Calu3 (cell line): Measurements from ENCODE around the gene MCTP1. TPM values are rescaled to one million over a fixed set of nuclear protein-coding genes. Genes with fewer than 3 reads are reported as not detected.

Experiments used
- BruUV-seq: library from RNA; stranded (reverse); fragments of 400-500 nt; replicated peaks from 2 replicates; lab custom pipeline; 2021; lab: Mats Ljungman, UMichigan
- CTCF ChIA-PET: fragments of 300-600 bp; sonication (Branson Sonifier 250); formaldehyde crosslinking; loops from one replicate; lab custom pipeline; 2022; ENCODE audit warnings: antibody characterized with exemption; lab: Charles Lee
- DNase-seq: peaks from one replicate; pipeline ENCODE4 v3.0.0; 2022
- H3K27ac Mint-ChIP-seq: one replicate; pipeline ENCODE4 v1.8.0; 2022; ENCODE audit warnings: mixed read lengths; ENCODE audit not compliant: unreplicated experiment
- H3K27me3 Mint-ChIP-seq: one replicate; pipeline ENCODE4 v1.8.0; 2022; ENCODE audit warnings: mixed read lengths; ENCODE audit not compliant: unreplicated experiment
- H3K36me3 Mint-ChIP-seq: one replicate; pipeline ENCODE4 v1.8.0; 2022; ENCODE audit warnings: mild to moderate bottlenecking, moderate library complexity, mixed read lengths; ENCODE audit not compliant: insufficient read depth, unreplicated experiment
- H3K4me1 Mint-ChIP-seq: one replicate; pipeline ENCODE4 v1.8.0; 2022; ENCODE audit warnings: mild to moderate bottlenecking, low read depth, mixed read lengths; ENCODE audit not compliant: unreplicated experiment
- H3K4me3 Mint-ChIP-seq: one replicate; pipeline ENCODE4 v1.8.0; 2022; ENCODE audit warnings: mild to moderate bottlenecking, low read depth, moderate library complexity, mixed read lengths; ENCODE audit not compliant: unreplicated experiment
- H3K9me3 Mint-ChIP-seq: one replicate; pipeline ENCODE4 v1.8.0; 2022; ENCODE audit warnings: low read depth, mixed read lengths; ENCODE audit not compliant: unreplicated experiment
- CTCF ChIP-seq: fragments of 200-600 bp; IDR thresholded peaks from one replicate; pipeline ENCODE4 v1.8.0; 2022; ENCODE audit warnings: antibody characterized with exemption; ENCODE audit not compliant: unreplicated experiment
- intact Hi-C: fragments of 100-400 bp; cut with micrococcal nuclease; formaldehyde crosslinking; loops from one replicate; pipeline ENCODE4 v1.10.0; 2022; ENCODE audit not compliant: unreplicated experiment
- total RNA-seq: library from RNA; stranded (reverse); gene quantifications from 2 replicates; pipeline ENCODE4 v1.2.3, GENCODE V29; 2022

Gene MCTP1
- total RNA-seq, 1 experiment from 2014 or later, result 28.4 TPM

- H3K9me3 Mint-ChIP-seq, result no peaks in the 10 kb centered on the region
- no peaks in the 10 kb centered on the region for H3K27me3 Mint-ChIP-seq
- no peak overlapping the region for H3K4me3 Mint-ChIP-seq
- TF ChIP-seq CTCF, result no peak
- CTCF ChIA-PET, result no interaction called here
- H3K36me3 Mint-ChIP-seq, result no peaks in the 10 kb centered on the region
- no peak for DNase-seq
- no peak overlapping the region for H3K27ac Mint-ChIP-seq
- intact Hi-C loops, result loop anchor here (10.0 kb wide), 2 partner anchors 242 to 1272 kb away; partner anchors contain the start of genes KIAA0825, NR2F1, NR2F1-AS1 and SLF1
- no TSS peak for BruUV-seq
- H3K4me1 Mint-ChIP-seq, result no peaks in the 10 kb centered on the region
Measured at GRCh38 chr5:94857111-94857510, 427.8 kb downstream of the MCTP1 start.

- CTCF ChIA-PET, result no interaction called here
Measured at GRCh38 chr5:94856257-94856800, 428.6 kb downstream of the MCTP1 start.

GRCh38 chr5:94855543-94855942, 429.4 kb downstream of the MCTP1 start:
- no peak for TF ChIP-seq CTCF
- no peaks in the 10 kb centered on the region for H3K27me3 Mint-ChIP-seq
- no peak for DNase-seq
- no peak overlapping the region for H3K4me3 Mint-ChIP-seq
- no peak overlapping the region for H3K27ac Mint-ChIP-seq
- no peaks in the 10 kb centered on the region for H3K4me1 Mint-ChIP-seq
- no peaks in the 10 kb centered on the region for H3K36me3 Mint-ChIP-seq
- no TSS peak for BruUV-seq
- intact Hi-C loops, result loop anchor here (10.0 kb wide), 2 partner anchors 241 to 1271 kb away; partner anchors contain the start of genes KIAA0825, NR2F1, NR2F1-AS1 and SLF1
- CTCF ChIA-PET, result no interaction called here
- no peaks in the 10 kb centered on the region for H3K9me3 Mint-ChIP-seq

More at GRCh38 chr5:94856257-94856800, 428.6 kb downstream of the MCTP1 start:
- no peak overlapping the region for H3K27ac Mint-ChIP-seq
- H3K36me3 Mint-ChIP-seq, result no peaks in the 10 kb centered on the region
- no peak for DNase-seq
- intact Hi-C loops, result loop anchor here (10.0 kb wide), 2 partner anchors 242 to 1272 kb away; partner anchors contain the start of genes KIAA0825, NR2F1, NR2F1-AS1 and SLF1
- no peaks in the 10 kb centered on the region for H3K27me3 Mint-ChIP-seq
- TF ChIP-seq CTCF, result no peak
- no peak overlapping the region for H3K4me3 Mint-ChIP-seq
- no peaks in the 10 kb centered on the region for H3K9me3 Mint-ChIP-seq
- H3K4me1 Mint-ChIP-seq, result no peaks in the 10 kb centered on the region
- BruUV-seq, result no TSS peak

- no peak overlapping the region for H3K4me3 Mint-ChIP-seq
- no peak overlapping the region for H3K27ac Mint-ChIP-seq
- TF ChIP-seq CTCF, result no peak
- intact Hi-C loops, result loop anchor here (5.0 to 10.0 kb wide), 3 partner anchors 116 to 1268 kb away; partner anchors contain the start of genes KIAA0825, NR2F1, NR2F1-AS1 and SLF1
- CTCF ChIA-PET, result no interaction called here
- no peaks in the 10 kb centered on the region for H3K36me3 Mint-ChIP-seq
- no peaks in the 10 kb centered on the region for H3K9me3 Mint-ChIP-seq
- H3K4me1 Mint-ChIP-seq, result no peaks in the 10 kb centered on the region
- no peak for DNase-seq
- H3K27me3 Mint-ChIP-seq, result no peaks in the 10 kb centered on the region
- BruUV-seq, result no TSS peak
Measured at GRCh38 chr5:94853120-94853519, 431.8 kb downstream of the MCTP1 start.
